H1 (cell line): ENCODE measurements around the gene GLO1. TPM values are rescaled to one million over a fixed set of nuclear protein-coding genes. Genes with fewer than 3 reads are reported as not detected.
A peak's percentile ranks its signal among the peaks of the same experiment; 100 is the strongest.

ENCODE experiments used
- CTCF ChIA-PET: fragments of 300-600 bp; sonication (Branson Sonifier 250); formaldehyde crosslinking; loops from one replicate; lab custom pipeline; 2021; ENCODE audit not compliant: partially characterized antibody; lab: Charles Lee
- POLR2A ChIA-PET: fragments of 300-600 bp; sonication (Branson Sonifier 250); formaldehyde crosslinking; loops from one replicate; lab custom pipeline; 2021; ENCODE audit warnings: inconsistent platforms; ENCODE audit not compliant: partially characterized antibody; lab: Charles Lee
- DNase-seq, 2 experiments: peaks; one replicate each; pipeline versions ENCODE4 v3.0.0 to v3.0.0-alpha.2; 2010 to 2022; ENCODE audit warnings: low spot score in 2 of 2, low read depth in 1 of 2, mixed read lengths in 1 of 2
- FAIRE-seq: peaks from 2 replicates; lab custom pipeline; 2011; peaks lifted over from hg19 to GRCh38; lab: Jason Lieb, UNC
- H2AFZ ChIP-seq: 2 replicates; pipeline ENCODE4 v1.8.1; 2012; ENCODE audit warnings: low read length, inconsistent platforms
- H2AK5ac ChIP-seq: 2 replicates; pipeline ENCODE4 v1.6.1; 2013; ENCODE audit warnings: low read depth, low read length
- H2BK120ac ChIP-seq: replicated peaks from 2 replicates; pipeline ENCODE3; 2013; ENCODE audit warnings: low read depth, low read length, inconsistent platforms
- H2BK12ac ChIP-seq: 2 replicates; pipeline ENCODE4 v1.6.1; 2013; ENCODE audit warnings: low read depth, low read length
- H2BK15ac ChIP-seq: 2 replicates; pipeline ENCODE4 v1.6.1; 2013; ENCODE audit warnings: low read length
- H2BK20ac ChIP-seq: 2 replicates; pipeline ENCODE4 v1.6.1; 2013; ENCODE audit warnings: low read length
- H2BK5ac ChIP-seq: 2 replicates; pipeline ENCODE4 v1.6.1; 2013; ENCODE audit warnings: low read depth, low read length
- H3K14ac ChIP-seq: 2 replicates; pipeline ENCODE4 v1.6.1; 2013; ENCODE audit warnings: inconsistent platforms; ENCODE audit not compliant: insufficient read length
- H3K18ac ChIP-seq: 2 replicates; pipeline ENCODE4 v1.6.1; 2013; ENCODE audit warnings: low read length; ENCODE audit errors: extremely low read depth
- H3K23ac ChIP-seq: 2 replicates; pipeline ENCODE4 v1.6.1; 2013; ENCODE audit warnings: inconsistent platforms; ENCODE audit not compliant: insufficient read length
- H3K23me2 ChIP-seq: 2 replicates; pipeline ENCODE4 v1.6.1; 2013; ENCODE audit warnings: low read depth, low read length
- H3K27ac ChIP-seq: 2 replicates; pipeline ENCODE4 v1.6.1; 2011; ENCODE audit warnings: low read depth, low read length, inconsistent platforms
- H3K27me3 ChIP-seq, 4 experiments: replicated peaks in 1 of 4; 1 replicate in 1 of 4; 2 replicates in 3 of 4; pipeline versions ENCODE4 v1.6.1 to v1.8.1; 2011 to 2013; ENCODE audit warnings: low read length in 3 of 4, mild to moderate bottlenecking in 3 of 4, inconsistent platforms in 2 of 4, mixed read lengths in 2 of 4, moderate library complexity in 1 of 4; ENCODE audit not compliant: control insufficient read depth in 3 of 4, insufficient read depth in 3 of 4; ENCODE audit errors: extremely low read depth in 1 of 4
- H3K36me3 ChIP-seq, 4 experiments: 2 replicates each; pipeline versions ENCODE4 v1.6.1 to v1.8.1; 2011 to 2013; ENCODE audit warnings: mild to moderate bottlenecking in 4 of 4, low read length in 3 of 4, moderate library complexity in 2 of 4, control low read depth in 1 of 4, inconsistent platforms in 1 of 4; ENCODE audit not compliant: insufficient read depth in 4 of 4, control insufficient read depth in 2 of 4
- H3K4ac ChIP-seq: replicated peaks from 2 replicates; pipeline ENCODE3; 2013; ENCODE audit warnings: low read length, low read depth, mixed read lengths, inconsistent platforms; ENCODE audit not compliant: insufficient read length
- H3K4me1 ChIP-seq, 4 experiments: replicated peaks in 1 of 4; 1 replicate in 1 of 4; 2 replicates in 3 of 4; pipeline versions ENCODE4 v1.6.1 to v1.8.1; 2011 to 2013; ENCODE audit warnings: low read length in 3 of 4, inconsistent platforms in 2 of 4, mixed read lengths in 1 of 4; ENCODE audit not compliant: insufficient read depth in 4 of 4, control insufficient read depth in 3 of 4
- H3K4me2 ChIP-seq, 2 experiments: 2 replicates each; pipeline versions ENCODE4 v1.6.1 to v1.8.1; 2011 to 2013; ENCODE audit warnings: low read depth in 2 of 2, low read length in 2 of 2, control low read depth in 1 of 2, inconsistent platforms in 1 of 2, mild to moderate bottlenecking in 1 of 2; ENCODE audit not compliant: insufficient read depth in 1 of 2
- H3K4me3 ChIP-seq, 4 experiments: fragments of 200-600, 300-600 bp in 1 of 4; sonication (generic), shearing (Covaris generic), sonication (Bioruptor Twin) in 1 of 4; 2 replicates each; pipeline versions ENCODE4 v1.5.1 to v1.8.1; 2011 to 2016; ENCODE audit warnings: low read length in 4 of 4, low read depth in 3 of 4, control low read depth in 2 of 4, inconsistent platforms in 2 of 4, mild to moderate bottlenecking in 2 of 4, mixed read lengths in 1 of 4, moderate library complexity in 1 of 4; ENCODE audit not compliant: insufficient read depth in 2 of 4; ENCODE audit errors: extremely low read depth in 1 of 4
- H3K56ac ChIP-seq: replicated peaks from 2 replicates; pipeline ENCODE3; 2013; ENCODE audit warnings: low read depth, mild to moderate bottlenecking, mixed read lengths, low read length, inconsistent platforms; ENCODE audit not compliant: insufficient read length
- H3K79me1 ChIP-seq: 2 replicates; pipeline ENCODE4 v1.6.1; 2013; ENCODE audit warnings: low read depth, low read length, control low read depth
- H3K79me2 ChIP-seq, 2 experiments: 2 replicates each; pipeline versions ENCODE4 v1.6.1 to v1.8.1; 2012 to 2013; ENCODE audit warnings: low read length in 2 of 2, mild to moderate bottlenecking in 2 of 2, inconsistent platforms in 1 of 2; ENCODE audit not compliant: insufficient read depth in 2 of 2, control insufficient read depth in 1 of 2
- H3K9ac ChIP-seq, 4 experiments: replicated peaks in 1 of 4; 1 replicate in 1 of 4; 2 replicates in 3 of 4; pipeline versions ENCODE4 v1.6.1 to v1.8.1; 2011 to 2013; ENCODE audit warnings: low read depth in 3 of 4, low read length in 3 of 4, control low read depth in 2 of 4, mild to moderate bottlenecking in 2 of 4, moderate library complexity in 2 of 4, inconsistent platforms in 1 of 4; ENCODE audit errors: extremely low read depth in 1 of 4
- H3K9me3 ChIP-seq, 2 experiments: 2 replicates each; pipeline versions ENCODE4 v1.6.1 to v1.8.1; 2012 to 2013; ENCODE audit warnings: mild to moderate bottlenecking in 2 of 2, moderate library complexity in 2 of 2, control low read depth in 1 of 2, inconsistent platforms in 1 of 2, low read depth in 1 of 2, low read length in 1 of 2, mixed read lengths in 1 of 2; ENCODE audit not compliant: insufficient read depth in 2 of 2
- H4K20me1 ChIP-seq, 2 experiments: replicated peaks in 1 of 2; 2 replicates each; pipeline versions ENCODE3 to v1.8.1; 2011 to 2013; ENCODE audit warnings: inconsistent platforms in 2 of 2, low read length in 2 of 2, mild to moderate bottlenecking in 1 of 2; ENCODE audit not compliant: insufficient read depth in 2 of 2, control insufficient read depth in 1 of 2
- H4K5ac ChIP-seq: 2 replicates; pipeline ENCODE4 v1.6.1; 2013; ENCODE audit warnings: low read length, low read depth, mixed read lengths, inconsistent platforms; ENCODE audit not compliant: insufficient read length
- H4K8ac ChIP-seq: 2 replicates; pipeline ENCODE4 v1.8.0; 2013; ENCODE audit warnings: mild to moderate bottlenecking, moderate library complexity, low read length, inconsistent platforms; ENCODE audit not compliant: insufficient read depth; ENCODE audit errors: extremely low read depth
- H4K91ac ChIP-seq: replicated peaks from 2 replicates; pipeline ENCODE3; 2013; ENCODE audit warnings: low read length, mixed read lengths, inconsistent platforms; ENCODE audit not compliant: insufficient read length
- CTCF ChIP-seq, 3 experiments: IDR thresholded peaks; 1 replicate in 2 of 3; 2 replicates in 1 of 3; pipeline versions ENCODE4 v1.5.1 to v1.6.1; 2011; ENCODE audit warnings: low read length in 3 of 3, mild to moderate bottlenecking in 3 of 3, inconsistent platforms in 2 of 3, low read depth in 1 of 3, moderate library complexity in 1 of 3; ENCODE audit not compliant: insufficient read depth in 1 of 3; ENCODE audit errors: control extremely low read depth in 1 of 3
- EP300 ChIP-seq, 2 experiments: IDR thresholded peaks; 1 replicate in 1 of 2; 2 replicates in 1 of 2; pipeline ENCODE4 v1.6.1; 2011 to 2012; ENCODE audit warnings: low read depth in 2 of 2, low read length in 2 of 2, mild to moderate bottlenecking in 2 of 2, borderline replicate concordance in 1 of 2, inconsistent platforms in 1 of 2, moderate library complexity in 1 of 2
- HDAC6 ChIP-seq: IDR thresholded peaks from one replicate; pipeline ENCODE4 v1.7.1; 2012; ENCODE audit warnings: low read depth, mild to moderate bottlenecking, inconsistent platforms, low read length, moderate library complexity
- POLR2A ChIP-seq, 2 experiments: IDR thresholded peaks; 1 replicate in 1 of 2; 2 replicates in 1 of 2; pipeline ENCODE4 v1.6.1; 2011; ENCODE audit warnings: low read depth in 2 of 2, low read length in 2 of 2, mild to moderate bottlenecking in 2 of 2; ENCODE audit errors: control extremely low read depth in 1 of 2
- RAD21 ChIP-seq, 2 experiments: IDR thresholded peaks in 1 of 2; conservative IDR thresholded peaks in 1 of 2; 2 replicates each; pipeline ENCODE4 v1.6.1; 2011; ENCODE audit warnings: low read depth in 2 of 2, low read length in 2 of 2, improper control_type of control experiment in 1 of 2, inconsistent platforms in 1 of 2, mild to moderate bottlenecking in 1 of 2, moderate library complexity in 1 of 2
- RFX5 ChIP-seq: IDR thresholded peaks from 2 replicates; pipeline ENCODE4 v1.6.1; 2011; ENCODE audit warnings: low read depth, low read length, improper control_type of control experiment, borderline replicate concordance
- TAF1 ChIP-seq: IDR thresholded peaks from 2 replicates; pipeline ENCODE4 v1.6.1; 2011; ENCODE audit warnings: mild to moderate bottlenecking, low read depth, low read length
- USF2 ChIP-seq: IDR thresholded peaks from 2 replicates; pipeline ENCODE4 v1.6.1; 2011; ENCODE audit warnings: low read length, improper control_type of control experiment
- YY1 ChIP-seq: IDR thresholded peaks from 2 replicates; pipeline ENCODE4 v1.6.1; 2011; ENCODE audit warnings: low read depth, mild to moderate bottlenecking, low read length
- WGBS, 2 experiments: shearing (Covaris generic) in 1 of 2; methylation state at CpG; one replicate each; pipeline versions ENCODE4 v1.1.6 to v1.1.7; 2013 to 2015; ENCODE audit warnings: low lambda C conversion rate in 2 of 2, mixed read lengths in 2 of 2, inconsistent platforms in 1 of 2, low coverage in 1 of 2, missing lambda C conversion rate in 1 of 2; ENCODE audit not compliant: insufficient replicate concordance in 2 of 2, insufficient coverage in 1 of 2, insufficient read length in 1 of 2; ENCODE audit errors: extremely low coverage in 1 of 2, missing lambda C conversion rate in 1 of 2; 5-methylcytosine and 5-hydroxymethylcytosine counted together
- polyA plus RNA-seq, 7 experiments: library from polyadenylated mRNA; depleted of rRNA in 3 of 7; stranded (reverse) in 5 of 7; unstranded in 2 of 7; fragments of >200 nt in 5 of 7; fragments of 200-250 nt in 2 of 7; gene quantifications; 1 replicate in 5 of 7; 2 replicates in 1 of 7; 4 replicates in 1 of 7; pipeline versions ENCODE4 v1.2.1 to v1.2.3, GENCODE V29; 2011 to 2013; ENCODE audit warnings: missing spikeins in 2 of 7, mixed read lengths in 2 of 7
- total RNA-seq: library from RNA; stranded (reverse); fragmentation: NEBNext Ultra II Directional; extraction: Animal tissue kit (Norgen Biotek cat#: 25700); gene quantifications from 2 replicates; pipeline ENCODE4 v1.2.1, GENCODE V29; 2021

GLO1 gene
- total and polyA plus RNA-seq, 2 of the 8 experiments (the other 6 are each of a cell fraction or from before 2014, with no cell fraction given), result 104 to 170 TPM

DNA sequence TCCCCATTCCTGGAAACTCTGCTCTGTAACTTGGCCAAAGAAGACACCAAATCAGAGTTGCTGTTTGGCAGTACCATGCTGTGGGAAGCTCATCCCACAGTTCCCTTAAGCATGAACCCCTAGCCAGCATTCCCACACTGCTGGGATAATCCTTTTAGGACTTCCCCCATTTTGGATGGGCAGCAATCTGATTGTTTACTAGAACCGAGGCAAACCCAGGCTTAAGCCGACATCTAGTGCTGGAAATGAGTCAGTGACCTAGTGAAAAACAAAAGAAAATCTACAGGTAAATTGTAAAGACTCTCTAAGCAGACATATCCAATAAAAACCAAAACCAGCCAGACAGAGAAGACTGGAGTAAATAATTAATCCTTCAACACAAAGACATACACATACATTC, 17.4 kb upstream of the GLO1 start:
- Histone ChIP-seq H2BK20ac (no peak overlapping the region), H3K79me1 (no peaks in the 10 kb centered on the region), H4K5ac (no peak overlapping the region), H3K4me3 (no peak overlapping the region), H3K4me2 (no peak overlapping the region), H3K4ac (no peak overlapping the region), H3K23ac (no peak overlapping the region), H4K8ac (no peak overlapping the region), H3K4me1 (no peaks in the 10 kb centered on the region), H2BK12ac (no peak overlapping the region), H3K27ac (no peak overlapping the region), H3K36me3 (no peaks in the 10 kb centered on the region), H2AK5ac (no peak overlapping the region), H2BK5ac (no peak overlapping the region), H3K79me2 (no peaks in the 10 kb centered on the region), H2BK120ac (no peak overlapping the region), H3K18ac (no peak overlapping the region; the same call in 1 of the 2 replicates), H4K20me1 (no peaks in the 10 kb centered on the region), H2BK15ac (no peak overlapping the region), H3K23me2 (no peaks in the 10 kb centered on the region), H3K9ac (no peak overlapping the region), H2AFZ (peak overlapping the region; percentile 86; the same call in 1 of the 2 replicates), H3K56ac (no peak overlapping the region), H4K91ac (no peak overlapping the region), H3K14ac (no peak overlapping the region), H3K9me3 (no peaks in the 10 kb centered on the region), H3K27me3 (peaks cover 0 to 4% (median 4%) of the 10 kb centered on the region in 4 experiments; a peak in 5 of 7 replicates)
- no peak for DNase-seq
- FAIRE-seq, result peak; percentile 60
- ChIA-PET POLR2A (no interaction called here), CTCF (interaction anchor here (0.6 to 1.0 kb wide), 2 partner anchors 34 to 163 kb away, joined by 3 read pairs; no protein-coding TSS in a partner anchor)
- TF ChIP-seq HDAC6 (no peak), CTCF (IDR thresholded peaks at IDR 0.05; ENCODE audit: control extremely low read depth in 1 of 3, insufficient read depth in 1 of 3, low read depth in 1 of 3, low read length in 3 of 3) (peak in 2 of 3 experiments; percentile 39 to 42; a peak in 3 of 4 replicates), POLR2A (IDR thresholded peaks at IDR 0.05; ENCODE audit: control extremely low read depth in 1 of 2, low read depth in 2 of 2, low read length in 2 of 2) (no peak), USF2 (no peak), TAF1 (no peak), YY1 (0 out of 2 replicates have a peak, but pooled peaks have one; percentile 46), RFX5 (no peak), EP300 (IDR thresholded peaks at IDR 0.05; ENCODE audit: borderline replicate concordance in 1 of 2, low read depth in 2 of 2, low read length in 2 of 2) (no peak), RAD21 (IDR thresholded peaks at IDR 0.05 in 1 of 2, conservative IDR thresholded peaks at IDR 0.05 in 1 of 2; ENCODE audit: low read depth in 2 of 2, low read length in 2 of 2) (peak; percentile 72 to 76)
- WGBS, 2 experiments, result 61% methylated on average over 2 of the region's 2 CpGs; no CpG with 5 or more reads in 1 of the 2 experiments
